ENCODE measurements around the gene ASGR1. TPM values are rescaled to one million over a fixed set of nuclear protein-coding genes. Genes with fewer than 3 reads are reported as not detected.
"Not testable (repeated sequence)": the region's sequence is repeated elsewhere in the genome, so short reads cannot be mapped to it uniquely, and the experiment has no call there.

ASGR1 gene
- total RNA-seq, 4 donors from 2014 or later = 0.77 to 3.2 (median 1.8) TPM; not detected in 1

DNA sequence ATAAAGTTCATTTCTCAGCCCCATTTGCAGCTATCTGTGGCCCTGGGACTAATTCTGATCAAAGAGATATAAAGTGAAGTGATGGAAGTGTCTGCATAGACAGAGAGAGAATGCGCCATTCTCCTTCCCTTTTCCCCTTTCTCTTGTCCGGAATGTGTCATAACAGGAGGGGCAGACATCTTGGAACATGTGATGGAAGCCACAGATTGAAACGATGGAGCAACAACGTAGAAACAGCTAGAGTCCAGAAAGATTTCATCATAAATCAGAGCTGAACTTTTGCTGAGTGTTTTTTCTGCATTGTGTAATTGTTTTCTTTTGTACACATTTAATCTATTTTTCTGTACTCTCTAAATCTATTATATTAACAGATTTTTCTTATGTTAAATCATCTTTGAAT is 11.3 kb downstream of the ASGR1 start:
- Histone ChIP-seq H3K36me3 (no peaks in the 10 kb centered on the region), H3K4me3 (no peak overlapping the region), H3K4me1 (no peaks in the 10 kb centered on the region), H3K27me3 (no peaks in the 10 kb centered on the region), H3K27ac (no peak overlapping the region), H3K9me3 (no peaks in the 10 kb centered on the region)
- no peak for TF ChIP-seq POLR2A (IDR thresholded peaks at IDR 0.05)
- TF ChIP-seq, protein P1, sequence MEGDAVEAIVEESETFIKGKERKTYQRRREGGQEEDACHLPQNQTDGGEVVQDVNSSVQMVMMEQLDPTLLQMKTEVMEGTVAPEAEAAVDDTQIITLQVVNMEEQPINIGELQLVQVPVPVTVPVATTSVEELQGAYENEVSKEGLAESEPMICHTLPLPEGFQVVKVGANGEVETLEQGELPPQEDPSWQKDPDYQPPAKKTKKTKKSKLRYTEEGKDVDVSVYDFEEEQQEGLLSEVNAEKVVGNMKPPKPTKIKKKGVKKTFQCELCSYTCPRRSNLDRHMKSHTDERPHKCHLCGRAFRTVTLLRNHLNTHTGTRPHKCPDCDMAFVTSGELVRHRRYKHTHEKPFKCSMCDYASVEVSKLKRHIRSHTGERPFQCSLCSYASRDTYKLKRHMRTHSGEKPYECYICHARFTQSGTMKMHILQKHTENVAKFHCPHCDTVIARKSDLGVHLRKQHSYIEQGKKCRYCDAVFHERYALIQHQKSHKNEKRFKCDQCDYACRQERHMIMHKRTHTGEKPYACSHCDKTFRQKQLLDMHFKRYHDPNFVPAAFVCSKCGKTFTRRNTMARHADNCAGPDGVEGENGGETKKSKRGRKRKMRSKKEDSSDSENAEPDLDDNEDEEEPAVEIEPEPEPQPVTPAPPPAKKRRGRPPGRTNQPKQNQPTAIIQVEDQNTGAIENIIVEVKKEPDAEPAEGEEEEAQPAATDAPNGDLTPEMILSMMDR (IDR thresholded peaks at IDR 0.05) = no peak
- intact Hi-C loops (cut with DNase I; ENCODE audit: low total_unique reads) = no loop called here
- no peak for DNase-seq

DNA sequence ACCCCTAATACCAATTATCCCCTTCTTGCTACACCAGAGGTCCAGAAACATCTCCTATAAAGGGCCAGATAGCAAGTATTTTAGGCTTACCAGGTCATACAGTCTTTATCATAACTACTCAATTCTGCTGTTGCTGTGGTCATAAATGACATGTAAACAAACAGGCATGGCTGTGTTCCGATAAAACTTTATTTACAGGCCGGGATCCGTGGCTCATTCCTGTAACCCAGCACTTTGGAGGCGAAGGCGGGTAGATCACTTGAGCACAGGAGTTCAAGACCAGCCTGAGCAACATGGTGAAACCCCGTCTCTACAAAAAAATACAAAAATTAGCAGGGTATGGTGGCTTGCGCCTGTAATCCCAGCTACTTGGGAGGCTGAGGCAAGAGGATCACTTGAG is 12.3 kb downstream of the ASGR1 start:
- no peaks in the 10 kb centered on the region for H3K4me1 ChIP-seq
- H3K27ac ChIP-seq = no peak overlapping the region
- no peaks in the 10 kb centered on the region for H3K27me3 ChIP-seq
- no peaks in the 10 kb centered on the region for H3K36me3 ChIP-seq
- no peaks in the 10 kb centered on the region for H3K9me3 ChIP-seq
- intact Hi-C loops (cut with DNase I; ENCODE audit: low total_unique reads) = no loop called here
- H3K4me3 ChIP-seq = no peak overlapping the region
- DNase-seq = no peak
- TF ChIP-seq, protein P1 (IDR thresholded peaks at IDR 0.05) = no peak
- TF ChIP-seq POLR2A (IDR thresholded peaks at IDR 0.05) = no peak

DNA sequence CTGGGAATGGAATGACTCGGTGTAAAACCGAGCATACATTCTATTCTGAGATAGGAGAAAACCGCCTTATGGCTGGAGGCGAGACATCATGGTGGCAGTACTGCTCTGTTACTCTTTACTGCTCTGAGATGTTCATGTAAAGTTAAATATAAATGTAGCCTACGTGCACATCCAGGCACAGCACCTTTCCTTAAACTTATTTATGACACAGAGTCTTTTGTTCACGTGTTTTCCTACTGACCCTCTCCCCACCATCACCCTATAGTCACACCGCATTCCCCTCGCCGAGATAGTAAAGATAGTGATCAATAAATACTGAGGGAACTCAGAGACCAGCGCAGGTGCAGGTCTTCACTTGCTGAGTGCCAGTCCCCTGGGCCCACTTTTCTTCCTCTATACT is 19.6 kb downstream of the ASGR1 start:
- H3K36me3 ChIP-seq; intact Hi-C loops (cut with DNase I; ENCODE audit: low total_unique reads); H3K27me3 ChIP-seq; H3K4me1 ChIP-seq; DNase-seq; H3K27ac ChIP-seq; H3K4me3 ChIP-seq; H3K9me3 ChIP-seq: not testable (repeated sequence)

DNA sequence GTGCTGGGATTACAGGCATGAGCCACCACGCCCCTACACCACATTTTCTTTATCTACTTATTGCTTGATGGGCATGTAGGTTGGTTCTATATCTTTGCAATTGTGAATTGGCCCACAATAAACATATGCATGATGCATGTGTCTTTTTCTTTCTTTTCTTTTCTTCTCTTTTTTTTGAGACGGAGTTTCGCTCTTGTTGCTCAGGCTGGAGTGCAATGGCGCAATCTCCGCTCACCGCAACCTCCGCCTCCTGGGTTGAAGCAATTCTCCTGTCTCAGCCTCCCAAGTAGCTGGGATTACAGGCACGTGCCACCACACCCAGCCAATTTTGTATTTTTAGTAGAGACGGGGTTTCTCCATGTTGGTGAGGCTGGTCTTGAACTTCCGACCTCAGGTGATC is 20.7 kb downstream of the ASGR1 start:
- H3K4me1 ChIP-seq; H3K27me3 ChIP-seq; H3K27ac ChIP-seq; H3K36me3 ChIP-seq; intact Hi-C loops (cut with DNase I; ENCODE audit: low total_unique reads); H3K9me3 ChIP-seq; H3K4me3 ChIP-seq; DNase-seq: not testable (repeated sequence)

- H3K4me1 ChIP-seq = no peaks in the 10 kb centered on the region
- intact Hi-C loops (cut with DNase I; ENCODE audit: low total_unique reads) = no loop called here
- no peak overlapping the region for H3K27ac ChIP-seq
- no peaks in the 10 kb centered on the region for H3K36me3 ChIP-seq
- TF ChIP-seq, protein P1 (IDR thresholded peaks at IDR 0.05) = no peak
- TF ChIP-seq POLR2A (IDR thresholded peaks at IDR 0.05) = no peak
- no peaks in the 10 kb centered on the region for H3K9me3 ChIP-seq
- no peak overlapping the region for H3K4me3 ChIP-seq
- H3K27me3 ChIP-seq = peaks cover 0 to 3% of the 10 kb centered on the region in 2 donors
- DNase-seq = no peak
Observed at GRCh38 chr17:7156342-7156940, 22.7 kb downstream of the ASGR1 start.

GRCh38 chr17:7147772-7148171 is 31.4 kb downstream of the ASGR1 start:
- Histone ChIP-seq H3K4me1 (no peaks in the 10 kb centered on the region), H3K36me3 (no peaks in the 10 kb centered on the region), H3K4me3 (no peak overlapping the region), H3K27ac (no peak overlapping the region), H3K9me3 (no peaks in the 10 kb centered on the region), H3K27me3 (no peaks in the 10 kb centered on the region)
- TF ChIP-seq, protein P1 (IDR thresholded peaks at IDR 0.05) = no peak
- no peak for TF ChIP-seq POLR2A (IDR thresholded peaks at IDR 0.05)
- no peak for DNase-seq
- intact Hi-C loops (cut with DNase I; ENCODE audit: low total_unique reads) = no loop called here

Data from uterus (tissue), 4 donors.